Endothelial cell of umbilical vein (primary cell): ENCODE data around the gene CCR1. TPM values are rescaled to one million over a fixed set of nuclear protein-coding genes. Genes with fewer than 3 reads are reported as not detected.

Experiments
- BruUV-seq: library from RNA; stranded (reverse); fragments of 400-500 nt; replicated peaks from 2 replicates; lab custom pipeline; 2021; lab: Mats Ljungman, UMichigan
- CTCF ChIA-PET: fragments of 300-600, 350-600 bp; sonication (Branson Sonifier 250); formaldehyde crosslinking; loops from one replicate; lab custom pipeline; 2021; ENCODE audit warnings: antibody characterized with exemption, inconsistent platforms; lab: Charles Lee
- POLR2A ChIA-PET: fragments of 300-600, 350-600 bp; sonication (Branson Sonifier 250); formaldehyde crosslinking; loops from one replicate; lab custom pipeline; 2021; ENCODE audit warnings: antibody characterized with exemption, inconsistent platforms; lab: Charles Lee
- DNase-seq: peaks from one replicate; pipeline ENCODE4 v3.0.0-alpha.2; 2011; ENCODE audit warnings: low read depth, low spot score
- FAIRE-seq: peaks from 2 replicates; lab custom pipeline; 2011; peaks lifted over from hg19 to GRCh38; lab: Jason Lieb, UNC
- H2AFZ ChIP-seq: 2 replicates; pipeline ENCODE4 v1.6.0; 2012; ENCODE audit warnings: low read depth, low read length, control low read depth, inconsistent platforms
- H3K27ac ChIP-seq: 2 replicates; pipeline ENCODE4 v1.5.1; 2011; ENCODE audit warnings: low read depth, mild to moderate bottlenecking, control low read depth, low read length, moderate library complexity; ENCODE audit not compliant: insufficient read depth
- H3K27me3 ChIP-seq, 2 experiments: 2 replicates each; pipeline versions ENCODE4 v1.6.0 to v1.6.1; 2011; ENCODE audit warnings: low read length in 2 of 2, mixed read lengths in 1 of 2; ENCODE audit not compliant: control insufficient read depth in 2 of 2, insufficient read depth in 2 of 2
- H3K36me3 ChIP-seq, 2 experiments: 2 replicates in 1 of 2; 3 replicates in 1 of 2; pipeline ENCODE4 v1.5.1; 2011; ENCODE audit warnings: low read length in 2 of 2, mild to moderate bottlenecking in 1 of 2, moderate library complexity in 1 of 2; ENCODE audit not compliant: control insufficient read depth in 2 of 2, insufficient read depth in 2 of 2; ENCODE audit errors: extremely low read depth in 1 of 2
- H3K4me1 ChIP-seq: 3 replicates; pipeline ENCODE4 v1.5.1; 2011; ENCODE audit warnings: mild to moderate bottlenecking, low read length; ENCODE audit not compliant: control insufficient read depth, insufficient read depth; ENCODE audit errors: extremely low read depth
- H3K4me2 ChIP-seq: 2 replicates; pipeline ENCODE4 v1.6.1; 2011; ENCODE audit warnings: low read length, control low read depth, mixed read lengths; ENCODE audit not compliant: insufficient read depth
- H3K4me3 ChIP-seq, 3 experiments: fragments of 200-600 bp in 1 of 3; sonication (generic), shearing (Covaris generic) in 1 of 3; replicated peaks in 1 of 3; 2 replicates each; pipeline ENCODE4 v1.5.1; 2011 to 2016; ENCODE audit warnings: control low read depth in 3 of 3, low read length in 3 of 3, mild to moderate bottlenecking in 2 of 3, inconsistent platforms in 1 of 3, low read depth in 1 of 3, moderate library complexity in 1 of 3; ENCODE audit not compliant: insufficient read depth in 1 of 3
- H3K79me2 ChIP-seq: 2 replicates; pipeline ENCODE4 v1.6.0; 2012; ENCODE audit warnings: low read length, inconsistent platforms; ENCODE audit not compliant: control insufficient read depth, insufficient read depth
- H3K9ac ChIP-seq: replicated peaks from 2 replicates; pipeline ENCODE3; 2011; ENCODE audit warnings: low read length, control low read depth; ENCODE audit not compliant: insufficient read depth; ENCODE audit errors: extremely low read depth
- H3K9me1 ChIP-seq: replicated peaks from 3 replicates; pipeline ENCODE4 v1.6.0; 2011; ENCODE audit warnings: mild to moderate bottlenecking, low read length; ENCODE audit not compliant: control insufficient read depth, insufficient read depth; ENCODE audit errors: extremely low read depth
- H3K9me3 ChIP-seq: replicated peaks from 2 replicates; pipeline ENCODE4 v1.5.1; 2012; ENCODE audit warnings: low read length, inconsistent platforms; ENCODE audit not compliant: control insufficient read depth, insufficient read depth
- H4K20me1 ChIP-seq: replicated peaks from 2 replicates; pipeline ENCODE3; 2011; ENCODE audit warnings: mild to moderate bottlenecking, low read length; ENCODE audit not compliant: control insufficient read depth, insufficient read depth; ENCODE audit errors: extremely low read depth
- EZH2 ChIP-seq: IDR thresholded peaks from 2 replicates; pipeline ENCODE4 v1.6.1; 2012; ENCODE audit warnings: borderline replicate concordance, low read depth, mild to moderate bottlenecking, moderate library complexity, low read length, inconsistent platforms; ENCODE audit not compliant: severe bottlenecking
- FOS ChIP-seq: IDR thresholded peaks from 2 replicates; pipeline ENCODE4 v1.6.1; 2011; ENCODE audit warnings: mild to moderate bottlenecking, low read length, moderate library complexity, borderline replicate concordance; ENCODE audit not compliant: insufficient read depth
- GATA2 ChIP-seq: IDR thresholded peaks from 2 replicates; pipeline ENCODE4 v1.7.0; 2011; ENCODE audit warnings: low read depth, mild to moderate bottlenecking, moderate library complexity, mixed read lengths, low read length; ENCODE audit not compliant: insufficient read length, insufficient read depth
- JUN ChIP-seq: IDR thresholded peaks from 2 replicates; pipeline ENCODE4 v1.6.1; 2011; ENCODE audit warnings: borderline replicate concordance, low read depth; ENCODE audit not compliant: insufficient read length, insufficient read depth
- MYC ChIP-seq: IDR thresholded peaks from one replicate; pipeline ENCODE4 v1.6.1; 2011; ENCODE audit warnings: mild to moderate bottlenecking, low read depth, low read length
- POLR2A ChIP-seq: IDR thresholded peaks from 2 replicates; pipeline ENCODE4 v1.6.1; 2012; ENCODE audit warnings: low read depth, mild to moderate bottlenecking, control low read depth, low read length
- dilution Hi-C: fragments of 300-500 bp; cut with MboI; formaldehyde crosslinking; loops from one replicate; pipeline ENCODE4 v1.15.0; 2019; ENCODE audit warnings: low sequenced_read_pairs; ENCODE audit not compliant: extremely low pct_ligation_motif_present
- intact Hi-C: fragments of 100-400 bp; cut with micrococcal nuclease; formaldehyde crosslinking; loops from one replicate; pipeline ENCODE4 v1.10.0; 2022
- polyA plus RNA-seq, 4 experiments: library from polyadenylated mRNA; depleted of rRNA in 3 of 4; stranded (reverse) in 3 of 4; unstranded in 1 of 4; fragments of >200 nt; gene quantifications; 2 replicates each; pipeline versions ENCODE4 v1.2.1 to v1.2.3, GENCODE V29; 2011 to 2012; ENCODE audit warnings: missing spikeins in 1 of 4
- total RNA-seq: library from RNA; stranded (reverse); gene quantifications from 2 replicates; pipeline ENCODE4 v1.2.3, GENCODE V29; 2021
- TF ChIP-seq, protein P1 (sequence below): IDR thresholded peaks from 2 replicates; pipeline ENCODE4 v1.6.1; 2011; ENCODE audit not compliant: insufficient read depth, insufficient read length
- TF ChIP-seq, protein P2 (sequence below), 2 donors: IDR thresholded peaks; 1 replicate in 1 of 2; 2 replicates in 1 of 2; pipeline ENCODE4 v1.5.1; 2011; ENCODE audit warnings: low read length in 2 of 2, mild to moderate bottlenecking in 2 of 2, moderate library complexity in 2 of 2, control low read depth in 1 of 2, inconsistent platforms in 1 of 2, low read depth in 1 of 2; ENCODE audit not compliant: insufficient read depth in 1 of 2; ENCODE audit errors: extremely low read depth in 1 of 2

Gene CCR1
- total and polyA plus RNA-seq, 2 donors (not counting 3 experiments of a cell fraction or from before 2014, with no cell fraction given) = not detected

DNA sequence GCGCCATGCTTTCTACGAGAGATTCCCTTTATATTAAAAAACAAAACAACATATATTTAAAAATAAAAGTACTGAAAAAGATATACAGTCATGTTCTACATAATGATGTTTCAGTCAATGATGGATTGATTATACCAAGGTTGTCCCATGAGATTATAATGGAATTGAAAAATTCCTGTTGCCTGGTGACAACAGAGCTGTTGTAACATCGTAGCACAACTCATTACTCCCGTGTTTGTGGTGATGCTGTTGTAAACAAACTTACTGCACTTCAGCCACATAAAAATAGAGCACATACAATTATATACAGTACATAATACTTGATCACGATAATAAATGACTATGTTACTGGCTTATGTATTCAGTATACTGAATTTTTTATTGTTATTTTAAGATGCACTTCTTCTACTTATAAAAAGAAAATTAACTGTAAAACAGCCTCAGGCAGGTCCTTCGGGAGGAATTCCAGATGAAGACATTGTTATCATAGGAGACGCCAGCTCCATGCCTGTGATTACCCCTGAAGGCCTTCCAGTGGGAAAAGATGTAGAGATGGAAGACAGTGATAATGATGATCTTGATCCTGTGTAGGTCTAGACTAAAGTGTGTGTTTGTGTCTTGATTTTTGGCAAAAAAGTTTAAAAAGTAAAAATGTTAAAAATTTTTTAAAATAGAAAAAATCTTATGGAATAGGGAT, 11.7 kb downstream of the CCR1 start:
- H3K27ac ChIP-seq = no peak overlapping the region
- no peaks in the 10 kb centered on the region for H3K27me3 ChIP-seq
- FAIRE-seq = no peak
- no peak for TF ChIP-seq FOS
- TF ChIP-seq, protein P1, sequence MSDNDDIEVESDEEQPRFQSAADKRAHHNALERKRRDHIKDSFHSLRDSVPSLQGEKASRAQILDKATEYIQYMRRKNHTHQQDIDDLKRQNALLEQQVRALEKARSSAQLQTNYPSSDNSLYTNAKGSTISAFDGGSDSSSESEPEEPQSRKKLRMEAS = no peak
- TF ChIP-seq POLR2A = no peak
- TF ChIP-seq MYC = no peak
- no peak for TF ChIP-seq JUN
- TF ChIP-seq EZH2 = no peak
- no peak for TF ChIP-seq GATA2
- TF ChIP-seq, protein P2, sequence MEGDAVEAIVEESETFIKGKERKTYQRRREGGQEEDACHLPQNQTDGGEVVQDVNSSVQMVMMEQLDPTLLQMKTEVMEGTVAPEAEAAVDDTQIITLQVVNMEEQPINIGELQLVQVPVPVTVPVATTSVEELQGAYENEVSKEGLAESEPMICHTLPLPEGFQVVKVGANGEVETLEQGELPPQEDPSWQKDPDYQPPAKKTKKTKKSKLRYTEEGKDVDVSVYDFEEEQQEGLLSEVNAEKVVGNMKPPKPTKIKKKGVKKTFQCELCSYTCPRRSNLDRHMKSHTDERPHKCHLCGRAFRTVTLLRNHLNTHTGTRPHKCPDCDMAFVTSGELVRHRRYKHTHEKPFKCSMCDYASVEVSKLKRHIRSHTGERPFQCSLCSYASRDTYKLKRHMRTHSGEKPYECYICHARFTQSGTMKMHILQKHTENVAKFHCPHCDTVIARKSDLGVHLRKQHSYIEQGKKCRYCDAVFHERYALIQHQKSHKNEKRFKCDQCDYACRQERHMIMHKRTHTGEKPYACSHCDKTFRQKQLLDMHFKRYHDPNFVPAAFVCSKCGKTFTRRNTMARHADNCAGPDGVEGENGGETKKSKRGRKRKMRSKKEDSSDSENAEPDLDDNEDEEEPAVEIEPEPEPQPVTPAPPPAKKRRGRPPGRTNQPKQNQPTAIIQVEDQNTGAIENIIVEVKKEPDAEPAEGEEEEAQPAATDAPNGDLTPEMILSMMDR (IDR thresholded peaks at IDR 0.05; ENCODE audit: extremely low read depth in 1 of 2, insufficient read depth in 1 of 2, low read depth in 1 of 2, low read length in 2 of 2) = no peak
- no peaks in the 10 kb centered on the region for H3K9me3 ChIP-seq
- no peak overlapping the region for H2AFZ ChIP-seq
- H3K9me1 ChIP-seq = no peaks in the 10 kb centered on the region
- H3K36me3 ChIP-seq = no peaks in the 10 kb centered on the region
- H3K9ac ChIP-seq = no peak overlapping the region
- BruUV-seq = no TSS peak
- intact Hi-C loops (no loop called here), dilution Hi-C loops (no loop called here)
- H3K4me2 ChIP-seq = no peak overlapping the region
- no peaks in the 10 kb centered on the region for H3K79me2 ChIP-seq
- CTCF ChIA-PET = no interaction called here
- no peaks in the 10 kb centered on the region for H3K4me1 ChIP-seq
- POLR2A ChIA-PET = no interaction called here
- DNase-seq = no peak
- no peaks in the 10 kb centered on the region for H4K20me1 ChIP-seq
- H3K4me3 ChIP-seq = no peak overlapping the region
